ENCODE data around the gene IQCM. TPM values are rescaled to one million over a fixed set of nuclear protein-coding genes. Genes with fewer than 3 reads are reported as not detected.

Gene IQCM
- total and polyA plus RNA-seq, 10 of the 15 experiments (the other 5 are each of a cell fraction or from before 2014, with no cell fraction given) = not detected

GRCh38 chr4:149465955-149466354, 349.7 kb downstream of the IQCM start (continued):
- TF ChIP-seq PML (IDR thresholded peaks at IDR 0.05; ENCODE audit: low read length) = no peak
- TF ChIP-seq ELK1 (IDR thresholded peaks at IDR 0.05; ENCODE audit: low read depth, low read length) = no peak

GRCh38 chr4:149443537-149443936, 372.1 kb downstream of the IQCM start:
- ChIA-PET CTCF (no interaction called here), SMC1A (ENCODE audit: uncharacterized antibody, unreplicated experiment) (no interaction called here), RAD21 (ENCODE audit: unreplicated experiment) (no interaction called here), POLR2A (no interaction called here)
- H3K36me3 ChIP-seq (ENCODE audit: control insufficient read depth in 2 of 2, insufficient read depth in 2 of 2, low read length in 1 of 2) = no peaks in the 10 kb centered on the region
- no peak overlapping the region for H3K27ac ChIP-seq (ENCODE audit: control insufficient read depth, insufficient read depth)
- H3K4me2 ChIP-seq (ENCODE audit: control insufficient read depth, insufficient read depth) = no peak overlapping the region
- TF ChIP-seq ESRRA (IDR thresholded peaks at IDR 0.05; ENCODE audit: low read length) (no peak), MTA2 (IDR thresholded peaks at IDR 0.05; ENCODE audit: low read depth) (no peak), CHD1 (IDR thresholded peaks at IDR 0.05; ENCODE audit: low read depth, low read length) (no peak), IRF5 (IDR thresholded peaks at IDR 0.05; ENCODE audit: borderline replicate concordance) (no peak), RAD51 (IDR thresholded peaks at IDR 0.05) (no peak), GABPA (IDR thresholded peaks at IDR 0.05; ENCODE audit: low read depth) (no peak), HDGF (IDR thresholded peaks at IDR 0.05) (no peak), FOXK2 (IDR thresholded peaks at IDR 0.05) (no peak), EZH2 (IDR thresholded peaks at IDR 0.05; ENCODE audit: borderline replicate concordance, control insufficient read depth, low read depth, low read length) (no peak), RELB (IDR thresholded peaks at IDR 0.05; ENCODE audit: low read depth) (no peak), CREB1 (IDR thresholded peaks at IDR 0.05; ENCODE audit: low read depth) (no peak), MYC (IDR thresholded peaks at IDR 0.05; ENCODE audit: insufficient read depth, insufficient read length, insufficient replicate concordance, low read length, severe bottlenecking) (no peak)
- in situ Hi-C loops (cut with MboI) (no loop called here), intact Hi-C loops (cut with micrococcal nuclease; ENCODE audit: unreplicated experiment) (no loop called here)
- no peak for FAIRE-seq
- H3K9ac ChIP-seq (ENCODE audit: control insufficient read depth, insufficient read depth, low read length) = no peak overlapping the region
- 49% methylated on average over 2 of the region's 2 CpGs for WGBS (ENCODE audit: insufficient coverage, insufficient replicate concordance, low lambda C conversion rate, missing lambda C conversion rate)
- no peak for DNase-seq (ENCODE audit: low read depth, low spot score)
- no TSS peak for BruUV-seq (replicated peaks)
- no peak for ATAC-seq
- no peaks in the 10 kb centered on the region for H4K20me1 ChIP-seq (ENCODE audit: control insufficient read depth, insufficient read depth)
- H3K27me3 ChIP-seq (replicated peaks in 1 of 2; ENCODE audit: control insufficient read depth in 2 of 2, insufficient read depth in 2 of 2, low read length in 1 of 2) = no peaks in the 10 kb centered on the region
- no peaks in the 10 kb centered on the region for H3K4me1 ChIP-seq (ENCODE audit: control insufficient read depth, insufficient read depth, low read length)
- H3K9me3 ChIP-seq (replicated peaks; ENCODE audit: control insufficient read depth, insufficient read depth, low read length) = no peaks in the 10 kb centered on the region
- H3K79me2 ChIP-seq (ENCODE audit: control insufficient read depth, insufficient read depth, low read length) = no peaks in the 10 kb centered on the region
- no peak overlapping the region for H3K4me3 ChIP-seq
- no peak overlapping the region for H2AFZ ChIP-seq (ENCODE audit: control insufficient read depth, low read depth, low read length)
